GM20431 (cell line): ENCODE results near the gene WDFY4.

Source experiments
- in situ Hi-C: fragments of 300-500 bp; cut with MseI, MboI; formaldehyde crosslinking; loops from one replicate; pipeline ENCODE4 v1.15.0; 2020; ENCODE audit warnings: low sequenced_read_pairs; ENCODE audit not compliant: unreplicated experiment

WDFY4 gene

GRCh38 chr10:48704156-48704555, 19.5 kb downstream of the WDFY4 start:
- in situ Hi-C loops, result no loop called here

GRCh38 chr10:48705401-48705938, 20.8 kb downstream of the WDFY4 start:
- in situ Hi-C loops, result no loop called here

GRCh38 chr10:48707472-48707871, 22.8 kb downstream of the WDFY4 start:
- in situ Hi-C loops, result no loop called here

GRCh38 chr10:48708144-48708543, 23.5 kb downstream of the WDFY4 start:
- in situ Hi-C loops, result no loop called here

- in situ Hi-C loops, result no loop called here
These were observed 26.1 kb downstream of the WDFY4 start for GRCh38 chr10:48710647-48711275.

GRCh38 chr10:48711830-48712229, 27.2 kb downstream of the WDFY4 start:
- in situ Hi-C loops, result no loop called here

- in situ Hi-C loops, result no loop called here
These were observed 29.4 kb downstream of the WDFY4 start for GRCh38 chr10:48714088-48714487.

- in situ Hi-C loops, result no loop called here
These were observed 31.7 kb downstream of the WDFY4 start for GRCh38 chr10:48716416-48716815.

GRCh38 chr10:48720611-48721010, 35.9 kb downstream of the WDFY4 start:
- in situ Hi-C loops, result no loop called here

- in situ Hi-C loops, result no loop called here
These were observed 37.8 kb downstream of the WDFY4 start for GRCh38 chr10:48722153-48723145.

- in situ Hi-C loops, result no loop called here
These were observed 39.5 kb downstream of the WDFY4 start for GRCh38 chr10:48724127-48724526.

GRCh38 chr10:48725708-48726107, 41.0 kb downstream of the WDFY4 start:
- in situ Hi-C loops, result no loop called here

- in situ Hi-C loops, result no loop called here
These were observed 43.2 kb downstream of the WDFY4 start for GRCh38 chr10:48727866-48728265.

- in situ Hi-C loops, result no loop called here
These were observed 44.5 kb downstream of the WDFY4 start for GRCh38 chr10:48729222-48729621.

- in situ Hi-C loops, result no loop called here
These were observed 45.3 kb downstream of the WDFY4 start for GRCh38 chr10:48729941-48730457.

- in situ Hi-C loops, result no loop called here
These were observed 46.5 kb downstream of the WDFY4 start for GRCh38 chr10:48731141-48731540.

- in situ Hi-C loops, result no loop called here
These were observed 47.0 kb downstream of the WDFY4 start for GRCh38 chr10:48731654-48732053.

- in situ Hi-C loops, result no loop called here
These were observed 48.7 kb downstream of the WDFY4 start for GRCh38 chr10:48733329-48733728.

GRCh38 chr10:48735836-48736390, 51.2 kb downstream of the WDFY4 start:
- in situ Hi-C loops, result no loop called here

- in situ Hi-C loops, result no loop called here
These were observed 51.9 kb downstream of the WDFY4 start for GRCh38 chr10:48736596-48736995.

- in situ Hi-C loops, result no loop called here
These were observed 53.2 kb downstream of the WDFY4 start for GRCh38 chr10:48737886-48738285.
